Fibroblast of villous mesenchyme (primary cell): ENCODE measurements around the gene TMEM123. TPM values are rescaled to one million over a fixed set of nuclear protein-coding genes. Genes with fewer than 3 reads are reported as not detected.
A peak's percentile ranks its signal among the peaks of the same experiment; 100 is the strongest.

Experiments
- DNase-seq: peaks from one replicate; pipeline ENCODE4 v3.0.0-alpha.2; 2010; ENCODE audit warnings: low read depth
- H3K4me3 ChIP-seq: 2 replicates; pipeline ENCODE4 v1.5.1; 2011; ENCODE audit warnings: low read depth, mild to moderate bottlenecking, low read length
- CTCF ChIP-seq: IDR thresholded peaks from 2 replicates; pipeline ENCODE4 v1.5.1; 2012; ENCODE audit warnings: low read depth, mild to moderate bottlenecking, low read length; ENCODE audit not compliant: insufficient read depth
- total RNA-seq: library from RNA; depleted of rRNA; stranded (reverse); fragments of >200 nt; gene quantifications from 2 replicates; pipeline ENCODE4 v1.2.3, GENCODE V29; 2012

Gene TMEM123
- total RNA-seq, 1 donor: 89.8 TPM

GRCh38 chr11:102423936-102424335, 28.6 kb downstream of the TMEM123 start:
- no peak for TF ChIP-seq CTCF
- no peak for DNase-seq
- no peak overlapping the region for H3K4me3 ChIP-seq

GRCh38 chr11:102422817-102423712, 29.5 kb downstream of the TMEM123 start:
- H3K4me3 ChIP-seq: no peak overlapping the region
- peak; percentile 46 for DNase-seq
- no peak for TF ChIP-seq CTCF

GRCh38 chr11:102421261-102421660, 31.3 kb downstream of the TMEM123 start:
- H3K4me3 ChIP-seq: no peak overlapping the region
- DNase-seq: no peak
- TF ChIP-seq CTCF: no peak

- DNase-seq: no peak
- no peak for TF ChIP-seq CTCF
- no peak overlapping the region for H3K4me3 ChIP-seq
Measured at GRCh38 chr11:102420547-102420946, 32.0 kb downstream of the TMEM123 start.

- DNase-seq: no peak
- no peak overlapping the region for H3K4me3 ChIP-seq
- no peak for TF ChIP-seq CTCF
Measured at GRCh38 chr11:102419181-102419580, 33.4 kb downstream of the TMEM123 start.

GRCh38 chr11:102416976-102417375, 35.6 kb downstream of the TMEM123 start:
- no peak for DNase-seq
- no peak for TF ChIP-seq CTCF
- H3K4me3 ChIP-seq: no peak overlapping the region
